HG02943 (cell line): ENCODE results near the gene ANGPTL8.
A peak's percentile ranks its signal among the peaks of the same experiment; 100 is the strongest.

Experiments used
- ATAC-seq: cut with Tn5 transposase; IDR thresholded peaks from one replicate; pipeline ENCODE4 v1.9.1; 2021; ENCODE audit warnings: mild to moderate bottlenecking, low read depth, moderate library complexity; ENCODE audit not compliant: unreplicated experiment

The ANGPTL8 gene, protein sequence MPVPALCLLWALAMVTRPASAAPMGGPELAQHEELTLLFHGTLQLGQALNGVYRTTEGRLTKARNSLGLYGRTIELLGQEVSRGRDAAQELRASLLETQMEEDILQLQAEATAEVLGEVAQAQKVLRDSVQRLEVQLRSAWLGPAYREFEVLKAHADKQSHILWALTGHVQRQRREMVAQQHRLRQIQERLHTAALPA

GRCh38 chr19:11239377-11240000 is at the start of gene ANGPTL8:
Gene ANGPTL8, plus strand, starts transcription at chr19:11239619. Its CDS starts 19 bp downstream, at chr19:11239638.
- no peak for ATAC-seq

- ATAC-seq = no peak
These were observed 48.9 kb upstream of the ANGPTL8 start for GRCh38 chr19:11190501-11190900.

- no peak for ATAC-seq
These were observed 48.1 kb upstream of the ANGPTL8 start for GRCh38 chr19:11191273-11191755.

- ATAC-seq = no peak
These were observed 47.5 kb upstream of the ANGPTL8 start for GRCh38 chr19:11191934-11192333.

- ATAC-seq = no peak
These were observed 46.2 kb upstream of the ANGPTL8 start for GRCh38 chr19:11192957-11193939.

GRCh38 chr19:11194173-11194572 is 45.2 kb upstream of the ANGPTL8 start:
- ATAC-seq = no peak

- no peak for ATAC-seq
These were observed 44.5 kb upstream of the ANGPTL8 start for GRCh38 chr19:11194656-11195558.

DNA sequence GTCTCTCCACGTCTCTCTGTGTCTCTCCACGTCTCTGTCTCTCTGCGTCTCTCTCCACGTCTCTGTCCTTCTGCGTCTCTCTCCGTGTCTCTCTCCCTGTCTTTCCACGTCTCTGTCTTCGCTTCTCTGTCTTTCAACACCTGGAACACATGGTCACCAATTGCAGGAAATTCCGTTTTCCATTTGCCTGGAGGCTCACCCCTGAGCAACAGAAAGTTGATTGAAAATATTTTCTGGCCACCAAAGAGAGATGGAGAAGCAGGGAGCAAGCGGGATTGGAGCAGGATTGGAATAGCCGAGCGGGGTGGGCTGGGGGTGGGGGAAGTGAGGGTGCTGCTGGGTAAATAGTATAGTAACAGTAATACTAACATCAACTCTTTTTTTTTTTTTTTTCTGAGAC is 43.7 kb upstream of the ANGPTL8 start:
- ATAC-seq = no peak

DNA sequence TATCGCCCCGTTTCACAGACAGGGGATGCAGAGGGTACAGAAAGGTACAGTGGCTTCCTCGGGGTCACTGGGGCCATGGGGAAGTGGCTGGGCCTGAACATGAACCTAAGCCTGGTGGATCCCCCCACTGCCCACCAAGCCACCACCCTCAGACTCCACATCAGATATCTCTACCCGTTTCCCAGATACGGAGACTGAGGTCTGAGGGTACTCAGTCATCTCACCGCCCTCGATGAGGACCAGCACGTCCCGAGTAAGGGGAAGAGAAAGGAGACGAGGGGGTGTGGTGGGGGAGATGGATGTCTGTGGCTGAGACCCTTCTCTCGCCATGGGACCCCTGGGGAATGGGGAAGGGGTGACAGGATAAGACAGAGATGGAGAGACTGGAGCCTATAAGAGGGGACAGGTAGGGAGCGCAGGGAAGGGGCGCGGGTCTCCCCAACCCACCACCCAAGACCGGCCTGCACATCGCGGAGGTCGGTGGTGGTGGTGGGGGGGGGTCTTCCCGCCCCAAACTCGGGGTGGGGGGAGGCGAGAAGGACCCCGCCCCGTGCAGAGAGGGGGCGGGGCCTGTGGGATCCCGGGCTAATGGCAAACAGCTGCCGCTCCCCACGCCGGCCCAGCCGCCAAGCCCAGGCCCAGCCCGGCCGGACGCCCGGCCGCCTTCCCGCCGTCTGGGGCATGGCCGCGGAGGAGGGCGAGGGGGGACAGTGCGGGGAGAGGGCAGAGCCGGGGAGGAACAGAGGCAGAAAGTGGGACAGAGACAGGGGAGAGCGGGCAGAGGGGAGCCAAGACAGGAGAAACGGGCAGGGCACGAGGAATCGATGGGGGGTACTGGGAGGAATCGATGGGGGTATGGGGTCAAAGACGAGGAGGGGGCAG is 42.8 kb upstream of the ANGPTL8 start:
- no peak for ATAC-seq

GRCh38 chr19:11197291-11198174 is 41.9 kb upstream of the ANGPTL8 start, which contains the start of gene KANK2:
Gene KANK2, minus strand, starts transcription at chr19:11197545. Its CDS starts 3,034 bp downstream, at chr19:11194511.
- ATAC-seq = peak; percentile 63

DNA sequence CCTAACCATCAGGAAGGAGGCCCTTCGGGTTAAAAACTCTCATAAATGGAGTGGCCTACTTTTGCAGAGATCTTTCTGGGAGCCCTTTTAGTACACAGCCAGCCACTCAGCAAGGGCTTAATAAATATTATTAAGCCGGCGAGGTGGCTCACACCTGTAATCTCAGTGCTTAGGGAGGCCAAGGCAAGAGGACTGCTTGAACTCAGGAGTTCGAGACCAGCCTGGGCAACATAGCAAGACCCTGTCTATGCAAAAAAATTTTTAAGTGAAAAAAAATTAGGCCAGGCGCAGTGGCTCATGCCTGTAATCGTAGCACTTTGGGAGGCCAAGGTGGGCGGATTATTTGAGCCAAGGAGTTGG is 41.3 kb upstream of the ANGPTL8 start:
- no peak for ATAC-seq

DNA sequence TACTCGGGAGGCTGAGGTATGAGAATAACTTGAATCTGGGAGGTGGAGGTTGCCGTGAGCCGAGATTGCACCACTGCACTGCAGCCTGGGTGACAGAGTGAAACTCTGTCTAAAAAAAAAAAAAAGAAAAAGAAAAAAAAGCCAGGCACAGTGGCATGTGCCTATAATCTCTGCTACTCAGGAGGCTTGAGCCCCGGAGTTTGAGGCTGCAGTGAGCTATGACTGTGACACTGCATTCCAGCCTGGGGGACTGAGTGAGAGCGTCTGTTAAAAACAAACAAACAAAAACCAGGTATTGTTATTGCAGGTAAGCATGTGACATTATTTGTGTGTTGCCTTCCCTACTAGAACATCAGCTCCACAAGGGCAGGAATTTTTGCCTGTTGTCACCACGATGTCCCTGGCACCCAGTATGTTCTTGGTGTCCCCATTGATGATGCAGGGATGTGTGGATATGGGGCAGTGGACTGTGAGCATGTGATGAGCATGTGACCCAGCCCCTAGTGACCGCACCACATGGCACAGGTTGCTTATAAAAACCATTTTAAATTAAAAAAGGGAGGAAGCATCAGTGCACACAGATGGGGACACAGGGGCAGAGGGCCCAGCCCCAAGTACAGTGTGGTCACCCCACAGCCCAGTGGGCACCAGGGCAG is 40.5 kb upstream of the ANGPTL8 start:
- ATAC-seq = no peak

DNA sequence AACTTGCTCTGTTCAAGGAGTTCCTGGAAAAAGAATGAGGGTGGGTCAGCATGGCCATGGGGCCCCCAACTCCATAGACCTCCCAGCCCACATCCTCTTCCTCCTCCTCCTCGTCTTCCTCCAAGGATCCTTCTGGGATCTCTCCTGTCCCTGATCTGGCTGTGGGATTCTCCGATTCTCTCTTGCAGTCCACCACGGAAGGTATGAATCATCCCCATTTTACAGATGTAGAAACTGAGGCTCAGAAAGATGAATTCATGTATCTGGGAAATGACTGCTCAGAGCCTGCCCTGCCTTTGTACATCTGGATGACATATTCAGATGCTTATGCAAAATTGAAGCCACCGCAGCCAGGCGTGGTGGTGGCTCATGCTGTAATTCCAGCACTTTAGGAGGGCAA is 39.9 kb upstream of the ANGPTL8 start:
- no peak for ATAC-seq

GRCh38 chr19:11200015-11200574 is 39.3 kb upstream of the ANGPTL8 start:
- ATAC-seq = no peak

- no peak for ATAC-seq
These were observed 38.5 kb upstream of the ANGPTL8 start for GRCh38 chr19:11200931-11201330.

- no peak for ATAC-seq
These were observed 37.6 kb upstream of the ANGPTL8 start for GRCh38 chr19:11201791-11202190.

- ATAC-seq = no peak
These were observed 36.8 kb upstream of the ANGPTL8 start for GRCh38 chr19:11202488-11203193.
